OCI-LY1 (cell line): ENCODE measurements around the gene NCAPG2.

Experiments used
- EZH2 ChIP-seq: fragments of 200-600 bp; sonication (generic), shearing (Covaris generic); IDR thresholded peaks from 2 replicates; pipeline ENCODE4 v1.8.0; 2017; ENCODE audit warnings: borderline replicate concordance, mixed run types, mild to moderate bottlenecking, antibody characterized with exemption, low read length, moderate library complexity, mixed read lengths
- TF ChIP-seq, protein P1 (sequence below): fragments of 200-600 bp; sonication (generic), shearing (Covaris generic); IDR thresholded peaks from 2 replicates; pipeline ENCODE4 v1.5.1; 2017; ENCODE audit warnings: mild to moderate bottlenecking, antibody characterized with exemption, low read length, moderate library complexity, mixed read lengths

DNA sequence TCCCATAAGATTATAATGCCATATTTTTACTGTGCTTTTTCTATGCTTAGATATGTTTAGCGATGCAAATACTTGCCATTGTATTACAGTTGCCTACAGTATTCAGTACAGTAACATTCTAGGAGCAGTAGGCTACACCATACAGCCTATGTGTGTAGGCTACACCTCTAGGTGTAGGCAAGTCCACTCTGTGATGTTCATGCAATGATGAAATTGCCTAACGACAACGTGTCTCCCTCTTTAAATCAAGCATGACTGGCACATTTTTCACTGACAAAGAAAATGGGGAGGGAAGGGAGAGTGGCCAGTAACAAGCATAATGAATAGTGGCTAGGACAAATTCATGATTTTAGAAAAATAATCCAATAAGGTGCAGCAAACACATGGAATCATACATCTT is 1.7 kb downstream of the NCAPG2 start:
- TF ChIP-seq, protein P1, sequence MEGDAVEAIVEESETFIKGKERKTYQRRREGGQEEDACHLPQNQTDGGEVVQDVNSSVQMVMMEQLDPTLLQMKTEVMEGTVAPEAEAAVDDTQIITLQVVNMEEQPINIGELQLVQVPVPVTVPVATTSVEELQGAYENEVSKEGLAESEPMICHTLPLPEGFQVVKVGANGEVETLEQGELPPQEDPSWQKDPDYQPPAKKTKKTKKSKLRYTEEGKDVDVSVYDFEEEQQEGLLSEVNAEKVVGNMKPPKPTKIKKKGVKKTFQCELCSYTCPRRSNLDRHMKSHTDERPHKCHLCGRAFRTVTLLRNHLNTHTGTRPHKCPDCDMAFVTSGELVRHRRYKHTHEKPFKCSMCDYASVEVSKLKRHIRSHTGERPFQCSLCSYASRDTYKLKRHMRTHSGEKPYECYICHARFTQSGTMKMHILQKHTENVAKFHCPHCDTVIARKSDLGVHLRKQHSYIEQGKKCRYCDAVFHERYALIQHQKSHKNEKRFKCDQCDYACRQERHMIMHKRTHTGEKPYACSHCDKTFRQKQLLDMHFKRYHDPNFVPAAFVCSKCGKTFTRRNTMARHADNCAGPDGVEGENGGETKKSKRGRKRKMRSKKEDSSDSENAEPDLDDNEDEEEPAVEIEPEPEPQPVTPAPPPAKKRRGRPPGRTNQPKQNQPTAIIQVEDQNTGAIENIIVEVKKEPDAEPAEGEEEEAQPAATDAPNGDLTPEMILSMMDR = no peak
- no peak for TF ChIP-seq EZH2
